Measurements from ENCODE around the gene IL17REL.

DNA sequence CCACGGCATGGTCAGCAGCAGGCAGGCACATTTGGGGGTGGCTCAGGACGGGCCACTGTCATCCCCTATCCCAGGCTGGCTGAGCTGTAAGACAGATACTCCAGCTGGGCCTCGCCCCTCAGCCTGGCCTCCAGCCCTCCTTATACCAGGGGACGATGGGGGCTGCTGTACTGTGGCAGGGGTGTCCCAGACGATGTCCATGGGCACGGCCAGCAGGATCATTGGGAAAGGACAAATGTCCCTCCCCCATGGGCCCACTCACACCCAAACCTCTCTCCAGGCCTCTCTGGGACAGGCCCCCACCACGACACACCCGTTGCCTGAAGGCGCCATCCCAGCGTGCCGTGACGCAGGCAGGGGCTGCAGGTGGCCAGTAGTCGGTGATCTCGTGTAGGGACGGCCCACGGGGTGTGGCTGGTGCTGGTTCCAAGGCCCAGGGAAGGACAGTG lies 1.5 kb upstream of the IL17REL start:
- TF ChIP-seq IRF3 (IDR thresholded peaks at IDR 0.05) (no peak), NR2C2 (IDR thresholded peaks at IDR 0.05; ENCODE audit: borderline replicate concordance, control insufficient read depth, insufficient read length, low read depth) (no peak), CTCF (IDR thresholded peaks at IDR 0.05 in 2 of 3, conservative IDR thresholded peaks at IDR 0.05 in 1 of 3; ENCODE audit: control insufficient read depth in 2 of 3, extremely low read depth in 1 of 3, insufficient read depth in 1 of 3, low read depth in 3 of 3, low read length in 3 of 3) (no peak), PRDM15 (CRISPR knock-in tag; IDR thresholded peaks at IDR 0.05) (no peak), POLR2AphosphoS5 (IDR thresholded peaks at IDR 0.05; ENCODE audit: low read length) (no peak), KAT2A (conservative IDR thresholded peaks at IDR 0.05; ENCODE audit: control insufficient read depth, low read depth, low read length) (no peak), FOXM1 (IDR thresholded peaks at IDR 0.05; ENCODE audit: low read depth, low read length) (no peak), EZH2 (IDR thresholded peaks at IDR 0.05; ENCODE audit: borderline replicate concordance, control insufficient read depth, low read depth, low read length) (no peak), RCOR1 (conservative IDR thresholded peaks at IDR 0.05; ENCODE audit: low read depth, low read length) (no peak), TAF1 (IDR thresholded peaks at IDR 0.05; ENCODE audit: borderline replicate concordance, low read depth, low read length) (no peak), MTA3 (IDR thresholded peaks at IDR 0.05; ENCODE audit: borderline replicate concordance, low read length) (no peak), SRF (IDR thresholded peaks at IDR 0.05; ENCODE audit: low read depth in 2 of 2, low read length in 2 of 2) (no peak)
- TF ChIP-seq, protein P1, sequence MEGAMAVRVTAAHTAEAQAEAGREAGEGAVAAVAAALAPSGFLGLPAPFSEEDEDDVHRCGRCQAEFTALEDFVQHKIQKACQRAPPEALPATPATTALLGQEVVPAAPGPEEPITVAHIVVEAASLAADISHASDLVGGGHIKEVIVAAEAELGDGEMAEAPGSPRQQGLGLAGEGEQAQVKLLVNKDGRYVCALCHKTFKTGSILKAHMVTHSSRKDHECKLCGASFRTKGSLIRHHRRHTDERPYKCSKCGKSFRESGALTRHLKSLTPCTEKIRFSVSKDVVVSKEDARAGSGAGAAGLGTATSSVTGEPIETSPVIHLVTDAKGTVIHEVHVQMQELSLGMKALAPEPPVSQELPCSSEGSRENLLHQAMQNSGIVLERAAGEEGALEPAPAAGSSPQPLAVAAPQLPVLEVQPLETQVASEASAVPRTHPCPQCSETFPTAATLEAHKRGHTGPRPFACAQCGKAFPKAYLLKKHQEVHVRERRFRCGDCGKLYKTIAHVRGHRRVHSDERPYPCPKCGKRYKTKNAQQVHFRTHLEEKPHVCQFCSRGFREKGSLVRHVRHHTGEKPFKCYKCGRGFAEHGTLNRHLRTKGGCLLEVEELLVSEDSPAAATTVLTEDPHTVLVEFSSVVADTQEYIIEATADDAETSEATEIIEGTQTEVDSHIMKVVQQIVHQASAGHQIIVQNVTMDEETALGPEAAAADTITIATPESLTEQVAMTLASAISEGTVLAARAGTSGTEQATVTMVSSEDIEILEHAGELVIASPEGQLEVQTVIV (IDR thresholded peaks at IDR 0.05; ENCODE audit: borderline replicate concordance, partially characterized antibody) = no peak
